ENCODE data around the gene PIEZO2.
"Not testable (repeated sequence)": the region's sequence is repeated elsewhere in the genome, so short reads cannot be mapped to it uniquely, and the experiment has no call there.

Gene PIEZO2

DNA sequence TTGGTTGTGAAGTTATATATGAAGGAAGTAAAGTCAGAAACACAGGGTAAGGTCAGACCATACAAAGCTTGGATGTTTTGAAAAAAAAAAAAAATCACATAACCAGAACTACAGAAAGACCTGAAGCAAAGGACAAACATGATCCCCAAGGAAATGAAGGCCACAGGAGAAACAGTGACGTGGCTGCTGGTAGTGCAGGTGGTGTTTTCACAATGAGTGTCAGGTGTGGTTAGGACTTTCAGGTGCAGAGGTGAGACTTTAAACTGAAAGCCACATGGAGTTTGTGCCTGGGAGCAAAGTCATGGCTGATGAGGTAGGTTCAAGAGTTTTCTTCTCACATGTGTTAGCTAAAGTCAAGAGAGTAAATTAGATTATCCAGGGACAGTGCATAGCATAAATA is 270.7 kb downstream of the PIEZO2 start:
- no peak for DNase-seq

- no peak for DNase-seq
These were observed 271.4 kb downstream of the PIEZO2 start for GRCh38 chr18:10877987-10878386.

- no peak for DNase-seq
These were observed 273.6 kb downstream of the PIEZO2 start for GRCh38 chr18:10875811-10876210.

- DNase-seq: no peak
These were observed 277.1 kb downstream of the PIEZO2 start for GRCh38 chr18:10872304-10872703.

- no peak for DNase-seq
These were observed 284.6 kb downstream of the PIEZO2 start for GRCh38 chr18:10864722-10865121.

- DNase-seq: no peak
These were observed 286.3 kb downstream of the PIEZO2 start for GRCh38 chr18:10863026-10863425.

GRCh38 chr18:10860928-10861327 is 288.4 kb downstream of the PIEZO2 start:
- DNase-seq: no peak

DNA sequence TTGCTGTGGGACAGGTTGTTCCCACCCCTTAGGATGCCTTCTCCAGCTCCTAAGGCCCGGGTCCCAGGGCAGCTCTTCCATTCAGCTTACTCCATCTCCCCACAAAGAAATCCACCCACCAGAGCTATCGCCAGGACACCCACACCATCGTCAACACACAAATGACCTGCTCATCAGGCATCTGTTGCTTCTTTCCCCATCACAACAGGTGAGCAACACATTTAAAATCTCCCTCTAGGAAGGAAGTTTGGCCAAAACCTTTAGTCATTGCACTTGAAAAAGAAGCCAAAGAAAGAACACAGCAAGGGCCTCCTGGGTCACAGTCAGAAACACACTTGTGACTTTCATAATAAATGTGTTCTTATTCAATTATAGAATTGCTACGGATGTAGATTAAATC is 289.0 kb downstream of the PIEZO2 start:
- DNase-seq: no peak

DNA sequence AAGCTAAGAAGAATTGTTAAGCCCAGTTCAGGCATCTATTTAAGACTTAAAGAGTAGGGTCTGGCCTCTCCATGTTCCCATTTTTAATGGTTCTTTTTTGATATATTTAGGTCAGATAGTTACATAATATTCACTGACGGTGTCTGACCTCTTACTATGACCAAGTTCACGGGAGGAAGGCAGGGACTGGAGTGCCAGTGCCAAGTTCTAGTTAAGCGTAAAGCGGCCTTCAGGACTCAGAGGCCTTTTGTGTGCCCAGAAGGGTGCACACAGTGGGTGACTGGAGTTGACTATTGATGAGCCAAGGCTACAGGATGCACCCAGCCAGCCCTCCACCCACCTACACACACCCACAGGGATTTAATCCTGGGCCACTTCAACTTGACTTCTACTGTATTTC is 290.9 kb downstream of the PIEZO2 start:
- no peak for DNase-seq

GRCh38 chr18:10856132-10856531 is 293.2 kb downstream of the PIEZO2 start:
- no peak for DNase-seq

- DNase-seq: peak; percentile 71 to 80
These were observed 296.7 kb downstream of the PIEZO2 start for GRCh38 chr18:10852385-10853303.

DNA sequence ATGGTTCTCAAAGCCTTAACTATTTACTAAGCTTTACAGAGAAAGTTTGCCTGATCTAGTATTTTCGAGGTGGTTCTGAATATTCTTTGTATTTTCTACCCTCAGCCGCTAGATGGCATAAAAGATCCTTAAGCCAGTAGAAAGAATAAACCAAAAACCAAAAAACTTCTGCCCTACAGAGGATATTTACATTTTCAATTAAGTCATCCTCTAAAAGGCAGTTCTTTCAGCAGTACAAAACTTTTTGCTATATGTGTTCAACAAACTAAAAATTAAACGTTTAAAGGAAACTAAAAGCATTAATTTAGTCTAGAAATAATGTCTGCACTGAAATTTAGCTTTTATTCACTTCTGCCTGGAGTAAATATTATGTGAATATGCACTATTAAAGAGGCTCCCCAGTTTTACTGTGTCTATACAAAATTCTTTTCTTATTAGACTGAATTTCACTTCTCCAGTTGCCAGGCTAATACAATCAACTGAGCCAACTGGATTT is 297.5 kb downstream of the PIEZO2 start:
- no peak for DNase-seq

- DNase-seq: no peak
These were observed 298.5 kb downstream of the PIEZO2 start for GRCh38 chr18:10850840-10851239.

DNA sequence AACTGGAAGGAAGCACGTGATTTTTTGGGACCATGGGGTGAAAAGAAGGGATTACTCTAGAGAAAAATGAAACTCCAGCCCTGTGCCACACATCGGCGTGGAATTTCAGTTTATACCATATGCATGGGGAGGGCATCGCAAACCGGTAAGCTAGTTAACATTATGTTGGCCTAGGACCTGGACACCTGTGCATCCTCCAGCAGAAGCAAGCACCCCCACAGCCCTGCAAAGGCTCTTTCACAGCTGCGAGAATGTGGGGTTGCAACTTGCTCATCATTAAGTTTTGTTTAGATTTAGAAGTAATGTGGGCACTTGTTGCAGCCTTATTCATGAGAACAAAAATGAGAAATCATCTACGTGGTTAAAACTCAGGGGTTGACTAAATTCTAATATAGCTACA is 299.2 kb downstream of the PIEZO2 start:
- no peak for DNase-seq

DNA sequence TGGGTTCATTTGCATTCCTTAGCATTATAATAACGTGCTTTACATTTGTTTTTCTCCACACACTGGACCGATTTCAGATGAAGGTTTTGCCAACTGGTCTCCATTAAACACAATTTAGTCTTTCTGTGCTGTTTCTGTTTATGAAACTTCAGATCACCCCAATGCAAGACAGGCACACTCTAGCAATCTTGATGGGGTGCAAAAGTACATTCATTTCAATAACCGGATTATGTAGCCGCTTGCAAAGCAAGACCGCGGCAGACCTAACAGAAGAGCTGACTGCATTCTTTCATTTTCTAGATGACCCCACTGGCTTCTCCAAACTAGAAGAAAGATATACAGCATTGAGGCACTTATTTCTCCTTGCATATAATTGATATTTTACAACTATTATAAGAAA is 301.5 kb downstream of the PIEZO2 start:
- no peak for DNase-seq

GRCh38 chr18:10847408-10847790 is 302.0 kb downstream of the PIEZO2 start:
- no peak for DNase-seq

GRCh38 chr18:10846657-10847407 is 302.5 kb downstream of the PIEZO2 start:
- no peak for DNase-seq

- not testable (repeated sequence) for DNase-seq
These were observed 303.3 kb downstream of the PIEZO2 start for GRCh38 chr18:10846035-10846434.

DNA sequence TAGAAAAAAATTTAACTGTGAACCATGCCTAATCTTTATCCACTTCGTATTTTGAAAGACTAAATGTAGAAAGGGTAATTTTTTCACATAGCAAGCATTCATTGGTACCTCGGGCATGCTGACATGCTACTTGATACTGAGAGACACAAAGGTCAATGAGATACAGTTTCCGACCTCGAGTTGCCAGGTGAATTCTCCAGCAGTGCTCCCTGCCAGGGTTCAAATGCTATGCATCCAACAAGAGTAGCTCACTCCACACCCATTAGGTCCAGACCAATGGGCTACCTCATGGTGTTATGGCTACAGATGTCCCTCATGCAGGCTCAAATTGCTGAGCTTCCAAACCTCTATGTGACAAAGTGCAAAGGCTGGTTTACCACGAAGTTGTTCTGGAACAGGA is 305.8 kb downstream of the PIEZO2 start:
- DNase-seq: no peak

DNA sequence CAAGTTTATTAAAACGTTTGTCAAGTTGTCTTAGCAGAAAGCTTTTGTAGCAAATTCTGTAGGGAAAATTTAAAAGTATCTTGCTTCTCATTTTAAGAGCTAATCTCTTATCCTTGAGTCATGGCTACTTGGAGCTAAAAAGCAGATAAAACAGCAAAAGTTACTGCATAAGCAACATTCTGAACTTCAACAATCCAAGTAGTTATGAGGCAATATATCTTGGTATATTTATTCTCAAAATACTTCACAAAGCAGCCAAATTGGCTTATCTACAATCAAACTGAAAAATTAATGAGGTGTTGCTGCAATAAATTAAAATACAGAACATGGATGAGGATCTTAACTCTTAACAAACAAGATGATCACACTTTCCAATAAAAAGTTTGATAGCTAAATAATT is 306.5 kb downstream of the PIEZO2 start:
- no peak for DNase-seq

DNA sequence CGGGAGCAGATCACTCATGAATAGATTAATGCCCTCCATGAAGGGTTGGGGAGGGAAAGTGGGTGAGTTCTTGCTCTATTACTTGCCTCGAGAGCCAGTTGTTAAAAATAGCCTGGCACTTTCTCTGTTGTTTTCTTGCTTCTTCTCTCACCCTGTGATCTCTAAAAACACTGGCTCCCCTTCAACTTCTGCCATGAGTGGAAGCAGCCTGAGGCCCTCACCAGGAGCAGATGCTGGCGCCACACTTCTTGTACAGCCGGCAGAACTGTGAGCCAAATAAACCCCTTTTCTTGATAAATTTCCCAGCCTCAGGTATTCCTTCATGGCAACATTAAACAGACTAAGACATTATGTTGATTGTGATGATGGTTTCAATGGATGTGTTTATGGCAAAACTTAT is 307.0 kb downstream of the PIEZO2 start:
- DNase-seq: no peak

- DNase-seq: no peak
These were observed 308.2 kb downstream of the PIEZO2 start for GRCh38 chr18:10841203-10841602.

GRCh38 chr18:10840743-10841142 is 308.6 kb downstream of the PIEZO2 start:
- DNase-seq: no peak

GRCh38 chr18:10839421-10839820 is 309.9 kb downstream of the PIEZO2 start:
- no peak for DNase-seq

All from NCI-H187 (cell line).